Measurements from ENCODE around the gene CD63.

Gene CD63

DNA sequence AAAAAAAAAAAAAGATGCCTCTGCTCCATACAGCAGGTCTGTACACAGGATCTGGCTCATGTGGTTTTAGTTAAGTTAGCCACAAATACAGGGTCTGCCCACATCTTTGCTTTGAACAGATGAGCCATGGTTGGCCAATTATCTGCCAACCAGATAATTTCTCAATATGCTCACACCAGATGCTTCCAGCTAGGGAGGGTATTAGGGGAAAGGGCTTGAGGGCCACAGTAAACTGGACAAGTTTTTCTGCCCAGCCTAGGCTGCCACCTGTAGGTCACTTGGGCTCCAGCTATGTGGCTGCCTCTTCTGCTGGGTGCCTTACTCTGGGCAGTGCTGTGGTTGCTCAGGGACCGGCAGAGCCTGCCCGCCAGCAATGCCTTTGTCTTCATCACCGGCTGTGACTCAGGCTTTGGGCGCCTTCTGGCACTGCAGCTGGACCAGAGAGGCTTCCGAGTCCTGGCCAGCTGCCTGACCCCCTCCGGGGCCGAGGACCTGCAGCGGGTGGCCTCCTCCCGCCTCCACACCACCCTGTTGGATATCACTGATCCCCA is 7.8 kb downstream of the CD63 start:
- DNase-seq (ENCODE audit: low spot score), result no peak

DNA sequence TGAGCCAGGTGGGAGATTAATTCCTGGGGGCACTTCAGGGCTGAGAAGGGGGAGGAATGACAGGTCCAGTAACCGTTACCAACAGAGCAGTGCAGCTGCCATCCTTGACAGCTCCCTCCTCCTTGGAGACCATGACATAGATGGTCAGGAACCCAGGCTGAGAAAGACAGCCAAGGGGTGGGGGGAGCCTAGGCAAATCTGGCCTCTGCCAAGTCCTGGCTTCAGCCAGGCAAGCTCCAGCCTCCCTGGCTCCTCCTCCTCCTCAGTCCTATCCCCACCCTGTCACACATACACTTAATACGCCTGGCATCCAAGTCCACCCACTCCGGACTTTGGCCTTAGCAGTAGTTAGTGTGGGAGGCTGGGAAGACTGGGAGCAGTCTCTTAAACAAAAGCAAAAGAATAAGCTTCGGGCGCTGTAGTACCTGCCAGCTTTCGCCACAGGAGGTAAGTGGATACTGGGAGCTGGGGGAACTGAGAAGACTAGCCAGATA is 8.7 kb downstream of the CD63 start, which contains the start of gene RDH5:
TSS of gene RDH5 (plus strand) at position 323 of the 494 bp plus-strand sequence. CDS start 792 bp downstream, outside the sequence.
- DNase-seq (ENCODE audit: low spot score), result no peak

DNA sequence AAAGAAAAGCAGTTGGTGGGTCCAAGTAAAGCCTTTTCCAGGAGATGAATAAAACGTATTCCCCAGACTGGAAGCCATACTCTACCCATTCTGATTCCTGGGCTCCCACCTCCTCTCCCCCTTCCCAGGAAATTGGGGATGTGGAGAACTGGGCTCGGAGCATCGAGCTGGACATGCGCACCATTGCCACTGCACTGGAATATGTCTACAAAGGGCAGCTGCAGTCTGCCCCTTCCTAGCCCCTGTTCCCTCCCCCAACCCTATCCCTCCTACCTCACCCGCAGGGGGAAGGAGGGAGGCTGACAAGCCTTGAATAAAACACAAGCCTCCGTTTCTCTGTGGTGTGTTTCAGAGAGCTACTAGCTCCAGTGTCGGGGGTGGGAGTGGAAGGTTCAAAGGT is 9.4 kb downstream of the CD63 start:
- DNase-seq (ENCODE audit: low spot score), result no peak

DNA sequence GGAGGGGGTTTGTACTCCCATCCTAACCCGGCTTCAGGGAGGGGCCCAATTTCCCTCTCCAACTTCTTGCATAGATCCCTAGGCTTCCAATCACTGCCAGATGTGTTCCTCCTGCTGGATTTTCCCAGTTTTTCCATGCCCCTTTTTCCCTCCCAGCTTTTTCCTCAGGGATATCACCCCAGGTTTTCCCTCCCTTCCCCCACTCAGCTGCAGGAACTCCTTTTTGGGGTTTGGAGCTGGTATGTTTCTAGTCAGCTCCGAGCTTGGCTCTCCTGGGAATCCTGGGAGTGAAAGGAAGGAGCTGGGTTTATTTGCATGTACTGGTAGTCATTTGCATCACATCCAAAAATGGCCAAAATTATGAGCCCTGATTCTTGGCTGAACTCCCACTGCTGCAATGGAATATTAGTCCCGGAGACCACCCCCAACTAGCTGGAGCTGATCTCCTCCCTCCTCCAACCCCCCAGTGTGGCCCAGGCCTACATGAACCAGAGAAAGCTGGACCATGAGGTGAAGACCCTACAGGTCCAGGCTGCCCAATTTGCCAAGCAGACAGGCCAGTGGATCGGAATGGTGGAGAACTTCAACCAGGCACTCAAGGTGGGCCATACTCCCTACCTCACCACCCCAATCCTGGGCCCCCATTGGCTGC is 10.1 kb downstream of the CD63 start:
- no peak for DNase-seq (ENCODE audit: low spot score)

DNA sequence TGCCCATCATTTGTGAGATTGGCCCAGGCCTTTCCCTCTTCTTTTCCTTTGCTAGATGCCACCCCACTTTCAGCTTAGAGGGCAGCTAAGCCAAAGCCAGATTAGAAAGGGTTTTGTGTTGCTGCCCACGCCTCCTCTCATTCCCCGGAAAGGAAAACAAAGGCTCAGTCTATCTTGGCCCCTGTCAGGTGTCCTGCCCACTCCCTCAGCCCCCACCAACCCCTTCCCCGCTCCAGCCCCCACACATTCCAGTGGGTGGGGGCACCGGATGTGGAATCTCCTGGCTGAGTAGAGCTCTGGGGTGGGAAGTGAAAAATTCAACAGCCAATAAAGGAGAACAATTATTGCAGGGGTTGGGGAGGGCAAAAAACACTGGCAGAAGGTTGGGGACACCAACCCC is 10.8 kb downstream of the CD63 start:
- no peak for DNase-seq (ENCODE audit: low spot score)

DNA sequence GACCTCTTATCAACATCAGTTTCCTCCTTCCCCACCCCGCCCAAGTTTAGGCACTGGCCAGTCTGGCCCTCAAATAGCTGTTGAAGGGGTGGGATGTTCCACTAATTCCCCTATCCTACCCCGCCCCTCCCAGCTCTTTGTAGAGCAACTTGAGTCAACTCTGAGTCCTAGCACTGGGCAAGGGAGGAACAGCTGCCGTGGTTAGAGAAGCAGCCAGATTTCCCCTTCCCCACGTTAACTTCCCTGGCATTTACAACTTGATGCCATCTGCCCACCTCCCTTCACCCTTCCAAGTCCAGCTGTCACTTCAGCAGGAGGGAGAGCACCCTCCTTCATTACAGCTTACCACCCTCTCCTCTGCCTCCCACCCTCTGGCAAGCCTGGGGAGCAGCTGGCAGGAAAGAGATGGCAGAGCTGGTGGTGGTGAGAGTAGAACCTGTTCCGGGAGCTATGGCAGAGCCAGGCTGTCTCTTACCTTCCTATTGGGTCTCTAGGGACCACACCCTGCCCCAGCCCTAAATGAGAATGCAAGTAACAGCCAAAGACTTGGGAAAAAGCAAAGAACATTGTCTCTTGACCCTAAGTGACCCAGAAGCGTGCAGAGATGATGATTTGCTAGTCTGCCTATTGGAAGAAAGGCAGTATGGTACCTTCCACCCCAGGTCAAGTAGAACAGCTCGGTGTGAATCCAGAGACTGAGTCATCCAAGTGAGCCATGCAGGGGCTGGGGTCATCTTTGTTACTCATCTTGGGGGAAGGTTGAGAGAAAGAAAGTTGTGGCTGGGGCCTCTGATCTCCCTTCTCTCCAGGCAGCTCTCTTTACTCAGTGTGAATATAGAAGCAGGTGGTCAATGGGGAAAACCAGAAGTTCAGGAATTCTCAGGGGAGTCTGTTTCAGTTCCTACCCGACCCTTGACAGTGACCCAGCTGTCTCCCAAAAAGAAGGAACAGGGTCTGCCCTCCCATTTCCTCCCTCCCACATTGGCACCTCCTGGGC is 11.5 kb downstream of the CD63 start:
- no peak for DNase-seq (ENCODE audit: low spot score)

DNA sequence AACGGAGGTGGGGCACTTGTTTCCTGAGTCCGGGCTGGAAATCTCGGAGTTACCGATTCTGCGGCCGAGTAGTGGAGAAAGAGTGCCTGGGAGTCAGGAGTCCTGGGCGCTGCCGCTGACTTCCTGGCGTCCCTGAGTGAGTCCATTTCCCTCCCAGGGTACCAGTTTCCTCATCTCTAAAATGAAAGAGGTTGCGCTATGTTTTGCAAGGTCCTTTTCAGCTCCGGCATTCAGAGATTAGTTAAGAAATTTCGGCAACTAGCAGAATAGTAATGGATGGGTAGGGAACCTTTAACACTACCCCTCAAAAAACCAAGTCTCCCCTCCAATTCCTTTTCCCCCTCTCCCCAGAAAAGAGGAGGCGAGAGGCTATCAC is 12.2 kb downstream of the CD63 start:
- DNase-seq (ENCODE audit: low spot score), result no peak

DNA sequence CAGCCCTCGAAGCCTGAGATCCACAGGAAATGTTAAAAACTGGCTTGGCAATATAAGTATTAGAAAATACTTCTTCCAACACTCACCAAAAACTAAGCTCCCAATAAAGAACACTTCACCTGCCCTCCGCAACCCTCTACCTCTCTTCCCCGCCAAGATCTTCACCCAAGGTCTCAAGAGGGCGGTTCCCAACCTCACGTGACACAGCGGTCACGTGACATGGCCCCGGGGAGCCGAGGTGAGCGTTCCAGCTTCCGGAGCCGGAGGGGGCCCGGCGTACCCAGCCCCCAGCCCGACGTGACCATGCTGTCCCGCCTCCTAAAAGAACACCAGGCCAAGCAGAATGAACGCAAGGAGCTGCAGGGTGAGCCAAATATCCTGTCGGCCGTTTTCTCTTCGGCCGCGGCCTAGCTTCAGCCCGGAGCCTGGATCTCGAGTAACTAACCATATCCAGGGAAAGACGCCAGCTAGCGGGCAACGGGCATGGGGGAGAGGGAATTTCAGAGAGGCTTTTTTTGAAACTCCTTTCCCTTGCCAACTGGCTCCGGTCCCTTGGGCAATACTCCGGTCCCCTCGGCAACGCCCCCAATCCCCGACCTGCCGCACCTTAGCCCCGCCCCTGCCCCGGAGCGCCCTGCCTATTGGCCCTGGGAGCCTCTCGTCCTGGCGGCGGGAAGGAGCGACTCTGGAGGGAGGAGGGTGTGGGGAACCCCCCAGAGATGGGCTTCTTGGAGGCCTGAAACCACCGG is 12.8 kb downstream of the CD63 start, which contains the start of gene BLOC1S1:
TSS of gene BLOC1S1 (plus strand) at position 214 of the 749 bp plus-strand sequence. CDS start at position 220, 6 bp downstream.
- peak; percentile 92 for DNase-seq (ENCODE audit: low spot score)

DNA sequence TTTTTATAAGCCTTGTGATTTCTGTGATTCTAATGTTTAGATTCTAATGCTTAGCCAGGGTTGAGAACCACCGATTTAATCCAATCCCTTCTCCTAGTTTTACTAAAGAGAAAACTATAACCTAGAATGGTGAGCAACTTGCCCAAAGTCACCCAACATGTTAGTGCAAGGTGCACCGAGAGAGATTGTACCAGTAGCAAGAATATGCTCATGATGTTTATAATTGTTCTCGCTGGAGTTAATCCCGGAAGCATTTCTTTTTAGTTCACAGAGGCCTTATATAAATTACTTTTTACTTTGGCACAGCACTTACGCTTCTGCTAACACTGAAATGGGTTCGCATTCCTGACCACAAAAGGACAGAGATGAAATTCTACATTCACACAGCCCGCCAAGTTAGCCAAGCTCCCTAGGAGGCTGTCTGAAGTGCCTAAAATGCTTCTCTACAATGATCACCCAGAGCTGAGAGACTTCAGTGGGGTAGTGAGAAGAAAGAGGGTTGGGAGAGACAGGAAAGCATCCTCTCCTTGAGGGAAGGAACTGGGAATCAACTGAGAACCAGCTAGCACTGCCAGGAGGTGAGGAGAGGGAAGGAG is 13.5 kb downstream of the CD63 start:
- DNase-seq (ENCODE audit: low spot score), result no peak

DNA sequence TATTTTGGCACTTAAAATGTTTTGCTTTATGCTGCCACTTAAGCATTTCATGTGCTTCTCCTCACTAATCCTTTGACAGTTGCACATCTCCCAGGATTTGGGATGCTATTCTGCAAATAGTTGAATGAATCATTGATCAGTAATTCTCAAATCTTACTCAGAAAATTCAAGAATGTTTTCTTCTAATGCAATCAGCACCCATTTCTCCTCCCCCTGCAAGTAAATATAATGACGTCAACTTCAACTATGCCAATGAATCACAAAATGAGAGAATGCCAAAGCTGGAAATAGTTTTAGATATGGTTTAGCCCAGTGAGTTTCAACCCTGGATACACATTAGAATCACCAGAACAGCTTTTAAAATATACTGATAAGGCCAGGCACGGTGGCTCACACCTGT is 15.1 kb downstream of the CD63 start:
- no peak for DNase-seq (ENCODE audit: low spot score)

DNA sequence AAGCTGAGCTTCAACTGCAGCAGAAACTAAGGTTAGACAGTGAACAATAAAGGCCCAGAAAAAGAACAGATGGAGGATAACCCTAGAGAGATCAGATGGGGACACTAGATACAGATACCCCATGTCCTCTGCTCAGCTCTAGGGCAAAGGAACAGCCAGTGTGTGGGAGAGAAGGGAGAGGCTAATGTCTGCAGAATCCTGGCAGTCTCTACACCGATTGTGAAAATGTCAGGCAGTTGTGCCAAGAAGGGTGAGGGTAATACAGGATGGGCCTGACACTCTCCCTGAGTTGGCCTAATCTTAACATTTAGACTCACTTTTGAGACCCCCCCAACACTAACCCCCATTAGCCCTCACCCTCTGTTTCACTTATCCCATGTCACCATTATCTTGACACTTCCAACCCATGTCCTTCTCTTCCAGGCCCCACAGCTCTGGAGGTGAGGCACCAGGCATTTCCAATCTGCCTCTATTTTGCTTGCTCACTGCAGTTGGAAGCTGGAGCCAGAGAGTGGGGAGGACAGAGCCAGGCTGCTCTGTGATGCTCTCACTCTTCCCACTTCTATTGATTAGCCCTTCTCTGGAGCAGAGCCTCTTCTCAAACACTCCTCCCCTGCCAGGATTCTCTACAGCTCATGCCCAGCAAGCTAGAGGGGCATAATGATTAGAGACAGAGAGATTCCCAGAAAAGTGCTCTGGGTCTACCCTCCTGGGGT is 16.0 kb downstream of the CD63 start:
- DNase-seq (ENCODE audit: low spot score), result no peak

DNA sequence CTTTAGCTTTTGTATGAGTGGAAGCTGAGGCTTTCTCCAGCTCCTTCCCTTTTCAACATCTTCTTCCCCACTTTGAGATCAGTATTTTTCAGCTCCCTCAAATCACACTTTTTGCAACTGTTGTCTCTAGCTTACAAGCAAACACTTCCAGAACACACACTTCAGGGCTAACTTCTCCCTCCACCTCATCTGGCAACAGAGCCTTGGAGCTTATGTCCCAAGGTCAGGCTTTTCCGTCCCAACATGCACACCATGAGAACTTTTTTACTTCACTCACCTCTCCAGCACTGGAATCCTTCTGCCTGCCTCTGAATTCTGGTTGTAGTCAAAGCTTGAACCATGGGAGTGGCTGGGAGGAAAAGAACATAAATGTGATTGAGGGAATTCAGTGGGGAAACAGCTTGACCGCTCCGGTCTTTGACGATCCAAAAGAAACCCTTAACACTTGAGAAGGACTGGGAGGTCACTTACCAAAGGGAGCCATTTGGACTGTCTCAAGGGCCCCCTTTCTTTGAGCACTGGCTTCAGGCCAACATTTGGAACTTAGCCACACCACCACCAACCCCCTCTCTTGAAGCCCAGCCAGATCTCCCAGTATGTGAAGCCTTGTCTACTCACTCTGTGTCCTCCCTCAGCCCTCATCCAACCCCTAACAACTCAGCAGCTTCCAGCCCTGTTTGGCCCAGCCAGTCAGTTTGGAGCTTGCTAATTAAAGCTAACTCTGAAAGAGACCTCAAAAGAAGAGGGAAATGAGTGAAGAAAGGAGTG is 16.8 kb downstream of the CD63 start:
- no peak for DNase-seq (ENCODE audit: low spot score)

DNA sequence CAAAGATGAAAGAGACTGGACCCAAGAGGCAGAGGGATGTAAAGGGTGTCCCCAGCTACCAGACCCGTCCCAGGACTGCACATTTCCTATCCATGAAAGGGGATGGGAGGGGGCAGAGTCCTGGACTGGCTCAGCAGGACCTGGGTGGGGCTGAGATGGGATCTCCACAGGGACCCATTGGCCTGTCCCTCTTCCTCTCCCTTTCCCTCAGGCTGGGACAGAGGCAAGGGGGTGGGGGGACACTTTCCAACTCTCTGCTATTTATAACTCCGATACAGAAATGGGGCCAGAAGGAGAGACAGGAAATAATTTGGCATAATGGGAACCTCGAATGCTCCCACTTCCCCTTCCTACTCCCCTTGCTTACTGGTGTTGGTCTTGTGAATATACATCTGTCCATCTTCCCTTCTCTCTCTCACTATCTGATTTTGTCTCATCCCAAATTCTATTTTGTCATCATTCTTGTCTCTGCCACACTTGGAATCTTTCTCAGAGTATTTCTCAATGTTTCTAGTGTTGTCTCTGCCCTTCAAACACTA is 20.0 kb downstream of the CD63 start:
- no peak for DNase-seq (ENCODE audit: low spot score)

DNA sequence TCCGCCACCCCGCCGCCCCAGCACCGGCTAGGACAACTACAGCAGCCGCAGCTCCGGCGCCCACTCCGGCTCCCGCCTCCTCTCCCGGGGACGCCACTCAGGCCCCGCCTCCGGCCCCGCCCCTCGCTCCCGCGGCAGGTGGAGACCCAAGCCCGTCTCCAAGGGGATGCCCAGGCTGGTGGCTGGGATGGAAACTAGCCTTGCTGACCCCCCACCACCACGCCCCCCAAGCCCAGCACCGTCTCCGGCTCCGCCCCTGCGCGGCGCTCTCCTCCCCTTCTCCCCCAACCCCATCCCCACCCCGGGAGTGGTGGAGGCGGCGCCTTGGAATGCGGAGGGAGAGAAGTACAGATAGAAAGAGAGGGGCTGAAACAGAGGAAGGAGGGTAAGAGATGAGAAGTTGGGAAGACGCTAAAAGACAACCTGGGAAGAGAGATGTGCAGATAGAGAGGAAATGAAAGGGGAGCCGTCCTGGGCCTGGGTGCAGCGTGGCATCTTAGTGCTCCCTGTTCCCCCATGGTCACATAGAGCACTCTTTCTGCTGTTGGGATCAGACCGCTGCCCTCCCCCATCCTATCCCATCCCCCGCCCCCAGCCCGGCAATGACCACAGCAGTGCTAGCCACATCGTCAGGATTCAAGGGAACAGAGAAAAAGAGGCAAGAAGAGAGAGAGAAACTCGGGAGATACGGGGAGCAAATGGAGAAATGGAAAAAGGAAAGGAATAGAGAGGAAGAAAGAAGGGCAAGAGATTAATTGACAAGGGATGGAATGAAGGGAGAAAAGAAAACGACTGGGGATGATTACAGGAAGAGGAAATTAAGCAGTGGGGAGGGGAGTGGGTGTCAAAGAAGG is 20.7 kb downstream of the CD63 start, which contains the start of gene ITGA7:
TSS of gene ITGA7 (minus strand) at position 64 of the 854 bp plus-strand sequence. CDS start 222 bp downstream, outside the sequence.
- no peak for DNase-seq (ENCODE audit: low spot score)

DNA sequence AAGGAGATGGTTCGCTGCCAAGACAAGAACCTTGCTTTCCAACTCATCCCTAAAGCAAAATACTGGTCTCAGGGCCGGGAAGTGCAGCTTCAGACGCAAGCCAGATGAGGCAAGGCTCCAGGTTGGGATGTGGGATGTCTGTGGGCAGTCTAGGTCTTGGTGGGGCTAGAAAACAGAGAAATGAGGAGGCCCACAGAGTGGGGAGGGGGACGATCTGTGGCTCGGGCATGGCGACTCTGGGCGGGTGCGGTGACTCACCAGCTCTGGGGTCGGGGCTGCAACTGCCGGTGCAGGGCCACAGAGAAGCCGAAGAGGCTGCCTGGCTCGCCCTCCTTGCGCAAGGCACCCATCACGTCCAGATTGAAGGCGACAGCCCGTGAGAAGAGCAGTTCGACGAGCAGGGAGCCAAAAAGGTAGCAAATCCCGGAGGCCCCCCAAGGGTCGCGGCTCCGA is 21.6 kb downstream of the CD63 start:
- DNase-seq (ENCODE audit: low spot score), result no peak

DNA sequence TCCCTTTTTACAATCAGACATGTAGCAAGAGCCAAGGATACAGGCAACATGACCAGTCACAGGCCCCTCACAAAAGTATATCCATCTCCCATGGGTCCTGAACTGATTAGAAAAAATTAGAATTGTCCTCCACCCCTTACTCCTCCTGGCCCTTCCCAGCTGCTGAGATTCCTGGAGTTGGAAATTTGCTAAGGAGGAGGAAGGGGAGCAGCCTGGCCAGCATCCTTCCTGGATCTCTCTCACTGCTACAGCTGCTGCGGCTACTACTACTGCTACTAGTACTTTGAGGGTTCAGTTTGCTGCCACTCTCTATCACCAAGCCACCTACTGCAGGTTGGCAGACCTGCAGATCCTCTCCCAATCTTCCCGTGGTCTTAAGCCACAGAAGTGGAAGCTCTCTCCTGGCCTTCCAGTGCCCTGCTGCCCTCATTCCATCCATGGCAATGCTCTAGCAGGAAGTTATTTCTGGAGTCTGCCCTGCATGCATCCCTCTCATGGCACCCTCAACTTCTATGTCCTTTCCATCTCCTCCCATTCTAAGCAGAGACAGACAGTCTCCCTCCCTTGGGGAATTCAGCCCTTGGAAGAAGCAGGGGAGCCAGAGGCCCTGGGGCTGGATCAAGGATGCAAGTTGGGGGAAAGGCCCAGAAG is 22.1 kb downstream of the CD63 start:
- DNase-seq (ENCODE audit: low spot score), result no peak

DNA sequence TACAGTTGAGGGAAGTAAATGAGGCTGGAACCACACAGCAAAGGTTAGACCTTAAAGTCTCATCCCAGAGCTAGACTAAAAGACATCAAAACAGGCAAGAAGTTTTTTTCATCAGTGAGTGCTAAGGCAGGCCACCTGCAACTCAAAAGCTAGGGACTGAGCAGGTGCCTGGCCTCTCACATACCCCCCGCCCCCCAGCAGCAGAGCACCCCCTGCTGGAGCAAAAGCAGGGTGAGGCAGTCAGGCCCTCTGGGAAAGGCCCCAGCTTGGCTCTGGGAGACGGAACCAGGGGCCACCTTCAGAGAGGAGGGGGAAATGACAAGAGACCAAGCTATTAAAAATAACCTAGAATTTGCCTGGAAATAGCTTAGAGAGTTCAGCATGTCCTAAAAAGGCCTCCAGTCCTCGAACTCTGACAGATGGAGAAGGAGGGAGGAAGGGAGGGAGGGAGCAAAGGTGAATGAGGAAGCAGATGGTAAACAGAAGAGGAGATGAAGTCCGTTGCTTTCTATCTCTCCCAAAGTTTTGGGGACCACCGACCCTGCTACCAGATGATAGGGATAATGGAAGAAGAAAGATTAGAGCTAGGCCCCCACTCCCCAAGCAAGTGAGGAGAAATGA is 22.9 kb downstream of the CD63 start:
- DNase-seq (ENCODE audit: low spot score), result no peak

All from pons (tissue), 1 donor.